ENCODE measurements around the gene FRY.
"Not testable (repeated sequence)": the region's sequence is repeated elsewhere in the genome, so short reads cannot be mapped to it uniquely, and the experiment has no call there.

FRY gene

DNA sequence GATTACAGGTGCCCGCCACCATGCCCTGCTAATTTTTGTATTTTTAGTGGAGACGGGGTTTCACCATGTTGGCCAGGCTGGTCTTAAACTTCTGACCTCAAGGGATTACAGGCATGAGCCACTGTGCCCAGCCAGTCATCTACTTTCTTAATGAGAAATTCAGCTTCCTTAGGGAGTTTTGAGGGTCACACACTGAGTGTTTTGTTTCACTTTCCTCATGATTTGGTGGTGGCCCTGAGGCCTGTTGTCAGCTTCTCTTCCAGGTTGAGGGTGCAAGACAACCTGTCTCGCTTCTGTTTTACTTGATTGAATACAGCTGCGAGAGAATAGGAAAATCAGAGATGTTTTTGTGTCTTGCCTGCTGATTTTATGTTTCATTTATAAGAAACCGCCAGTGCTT is 9.9 kb downstream of the FRY start:
- no peak for DNase-seq

DNA sequence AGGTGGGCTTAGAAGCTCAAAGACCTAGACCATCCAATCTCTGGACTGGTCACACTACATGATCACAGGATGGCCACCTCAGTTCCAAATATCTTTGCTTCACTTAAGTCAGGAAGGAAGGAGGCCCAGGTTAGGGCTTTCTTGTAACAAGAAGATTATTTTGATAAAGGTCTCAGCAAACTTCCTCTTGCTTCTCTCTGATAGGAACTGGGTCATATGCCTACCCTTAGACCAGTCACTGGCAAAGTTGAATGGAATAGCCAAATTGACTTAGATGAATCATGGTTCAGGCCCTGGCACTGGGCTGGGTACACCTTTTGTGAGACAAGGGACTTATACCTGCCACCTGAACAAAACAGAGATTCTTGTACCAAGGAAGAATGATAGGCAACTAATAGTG is 11.0 kb downstream of the FRY start:
- DNase-seq, result peak in 1 of 5 experiments; percentile 35

DNA sequence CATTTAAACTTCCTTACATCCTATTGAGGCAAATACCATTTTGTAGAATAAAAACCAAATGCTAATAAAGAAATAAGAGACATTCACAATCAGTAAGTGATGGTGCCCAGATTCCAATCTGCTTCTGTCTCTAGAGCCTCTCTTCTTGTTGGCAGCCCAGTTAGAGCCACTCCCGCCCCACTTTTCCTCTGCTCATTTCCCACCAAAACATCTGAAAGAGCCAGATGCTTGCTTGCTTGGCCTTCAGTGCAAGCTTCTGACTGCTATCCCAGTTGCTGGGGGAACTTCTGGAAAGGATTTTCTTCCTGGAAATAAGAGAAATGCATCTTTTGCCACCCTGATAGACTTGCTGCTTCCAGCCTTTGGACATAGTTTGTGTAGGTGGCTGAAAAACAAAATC is 12.9 kb downstream of the FRY start:
- no peak for DNase-seq

DNA sequence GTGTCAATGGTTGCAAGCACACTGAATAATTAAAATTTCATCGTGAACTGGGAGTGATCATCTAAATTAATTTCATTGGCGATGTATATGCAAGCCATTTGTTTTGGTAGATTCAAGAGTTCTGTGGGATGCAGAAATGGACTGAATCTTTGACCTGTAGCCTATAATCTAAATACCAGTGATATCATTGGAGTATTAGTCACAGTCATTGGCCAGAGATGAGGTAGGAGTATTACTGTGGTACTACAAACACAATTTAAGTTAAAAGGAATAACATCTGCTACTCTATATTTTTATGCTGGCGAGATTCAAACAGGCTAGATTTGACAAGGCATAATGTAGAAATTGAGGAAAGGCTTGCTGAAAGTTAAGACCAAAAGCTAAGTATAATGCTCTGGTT is 14.0 kb downstream of the FRY start:
- no peak for DNase-seq

DNA sequence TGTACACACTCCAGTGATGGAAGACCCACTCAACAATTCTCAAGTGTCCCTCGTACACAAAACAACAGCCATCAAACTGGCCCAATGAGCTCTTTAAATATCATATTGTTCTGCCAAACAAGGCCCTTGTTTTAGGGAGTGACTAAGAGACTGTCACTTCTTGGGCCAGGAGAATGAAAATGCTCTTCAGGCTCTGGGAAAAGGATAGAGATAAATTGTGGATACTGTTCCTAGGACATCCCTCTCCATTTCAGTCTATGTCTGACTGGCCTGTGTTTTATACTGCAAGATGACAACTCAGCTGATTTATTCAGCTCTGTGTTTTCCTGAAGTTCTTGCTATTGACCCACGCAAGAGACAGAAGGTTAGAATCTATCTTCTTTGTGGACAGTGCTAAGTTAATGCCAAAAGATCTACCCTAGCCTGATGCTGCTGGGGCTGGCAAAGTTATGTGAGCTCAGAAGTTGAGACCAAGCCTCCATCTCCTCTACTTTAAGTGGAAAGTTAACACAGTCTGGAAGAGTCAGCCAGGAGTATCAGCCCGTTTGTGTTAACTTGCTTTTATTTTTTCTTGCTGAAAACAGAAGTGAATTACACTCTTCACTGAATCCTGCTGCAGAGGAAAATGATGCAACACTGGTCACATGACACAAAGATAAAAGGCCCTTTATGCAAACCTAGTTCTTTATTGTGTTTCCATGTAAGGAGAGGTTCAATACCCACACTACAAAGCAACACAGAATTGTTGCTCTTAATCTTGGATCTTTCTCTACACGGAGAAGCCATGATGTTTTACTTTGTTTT is 14.6 kb downstream of the FRY start:
- peak in 1 of 5 experiments; percentile 17 for DNase-seq

DNA sequence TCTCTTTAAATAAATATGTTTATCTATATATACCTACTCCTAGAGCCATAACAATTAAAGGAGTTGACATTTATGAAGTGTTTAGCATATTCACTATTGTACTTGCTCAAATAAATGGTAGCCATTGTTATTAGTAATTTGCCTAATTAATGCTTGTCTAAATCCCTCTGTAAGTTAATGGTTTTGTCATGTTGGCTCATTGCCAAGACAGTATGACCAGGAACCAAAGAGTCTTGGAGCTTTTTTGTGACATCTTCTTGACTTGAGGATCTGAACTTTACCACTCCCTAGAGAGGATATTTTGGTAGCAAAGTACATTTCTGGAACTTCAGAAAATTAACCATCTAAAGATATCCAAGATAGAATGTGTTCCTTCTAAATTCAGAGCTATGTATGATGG is 15.5 kb downstream of the FRY start:
- DNase-seq, result no peak

DNA sequence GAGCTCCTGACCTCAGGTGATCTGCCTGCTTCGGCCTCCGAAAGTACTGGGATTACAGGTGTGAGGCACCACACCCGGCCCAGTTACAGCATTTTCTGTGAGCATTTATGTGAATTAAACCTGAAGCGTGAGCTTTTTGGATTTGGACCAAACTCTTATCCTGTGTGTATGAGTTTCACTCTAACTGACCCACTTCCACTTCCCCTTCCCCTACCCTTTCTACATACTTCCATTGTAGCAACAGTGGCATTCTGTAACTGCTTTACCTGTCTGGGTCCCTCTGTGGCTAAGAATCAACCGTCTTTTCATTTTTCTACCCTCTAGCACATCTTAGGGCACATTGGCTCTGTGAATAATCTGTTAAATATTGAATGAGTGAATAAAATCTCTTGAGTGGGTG is 16.2 kb downstream of the FRY start:
- DNase-seq, result no peak

DNA sequence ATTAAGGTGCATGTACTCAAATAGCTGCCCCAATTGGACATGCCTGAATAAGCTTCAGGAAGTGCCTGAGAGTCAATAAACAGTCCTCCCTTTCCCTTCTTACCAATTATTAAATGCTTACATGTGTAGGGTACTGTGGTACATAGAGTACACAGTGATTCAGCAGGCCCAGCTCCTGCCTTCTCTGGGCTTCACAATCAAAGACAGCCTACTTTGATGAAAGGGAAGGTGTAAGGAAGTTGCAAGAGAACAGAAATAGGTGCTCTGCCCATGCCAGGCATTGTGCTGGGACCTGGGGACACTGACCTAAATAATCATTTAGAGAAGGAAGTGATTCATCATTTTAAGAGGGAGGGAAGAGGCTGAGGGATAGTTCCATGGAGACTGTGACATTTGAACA is 17.2 kb downstream of the FRY start:
- DNase-seq, result no peak

DNA sequence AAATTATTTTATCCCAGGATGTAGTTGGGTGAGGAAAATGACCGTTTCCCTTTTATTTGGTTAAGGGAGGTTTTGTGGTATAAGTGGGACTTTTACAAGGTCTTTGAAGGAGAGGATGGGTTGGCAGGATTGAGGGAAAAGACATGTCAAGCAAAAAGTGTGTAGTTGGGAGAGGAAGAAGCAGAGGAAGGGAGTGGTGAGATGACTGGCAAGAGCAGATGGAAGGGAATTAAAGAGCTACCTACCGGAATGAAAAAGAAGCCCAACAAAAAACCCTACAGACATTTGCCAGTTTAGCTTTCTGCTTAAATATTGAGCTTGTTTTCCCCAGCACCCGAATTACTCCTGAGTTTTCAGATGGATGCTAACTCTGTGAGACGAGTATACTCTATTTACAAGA is 19.6 kb downstream of the FRY start:
- no peak for DNase-seq

DNA sequence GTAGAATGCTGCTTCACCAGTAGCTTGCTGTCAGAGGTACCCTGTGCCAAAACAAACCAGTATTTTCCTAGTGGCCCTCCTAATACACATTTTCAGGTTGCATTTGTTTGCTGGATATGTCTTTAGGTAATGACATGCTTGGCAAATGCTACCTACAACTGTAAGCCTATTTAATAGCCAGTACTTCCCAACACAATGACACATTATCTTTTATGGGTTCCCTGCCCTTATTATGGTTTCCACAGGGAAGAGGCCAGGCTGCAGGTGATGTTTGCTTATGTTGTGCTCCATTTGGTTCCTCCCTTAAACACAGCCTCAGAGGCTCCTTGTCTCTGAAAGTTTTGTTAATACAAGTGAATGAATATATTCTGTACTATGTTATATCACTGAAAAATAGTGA is 24.7 kb downstream of the FRY start:
- DNase-seq, result no peak

DNA sequence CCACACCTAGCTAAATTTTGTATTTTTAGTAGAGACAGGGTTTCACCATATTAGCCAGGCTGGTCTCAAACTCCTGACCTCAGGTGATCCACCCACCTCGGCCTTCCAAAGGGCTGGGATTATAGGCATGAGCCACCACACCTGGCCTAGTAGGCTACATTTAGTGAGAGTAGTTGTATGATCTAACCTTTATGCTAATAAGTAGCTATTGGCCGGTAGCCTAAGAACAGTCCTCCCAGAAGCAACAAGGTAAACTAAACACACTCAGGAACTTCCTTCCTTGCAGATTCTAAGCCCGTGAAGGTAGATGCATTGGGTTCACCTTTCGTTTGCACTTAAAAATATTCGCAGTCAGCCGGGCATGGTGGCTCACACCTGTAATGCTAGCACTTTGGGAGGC is 25.8 kb downstream of the FRY start:
- not testable (repeated sequence) for DNase-seq

DNA sequence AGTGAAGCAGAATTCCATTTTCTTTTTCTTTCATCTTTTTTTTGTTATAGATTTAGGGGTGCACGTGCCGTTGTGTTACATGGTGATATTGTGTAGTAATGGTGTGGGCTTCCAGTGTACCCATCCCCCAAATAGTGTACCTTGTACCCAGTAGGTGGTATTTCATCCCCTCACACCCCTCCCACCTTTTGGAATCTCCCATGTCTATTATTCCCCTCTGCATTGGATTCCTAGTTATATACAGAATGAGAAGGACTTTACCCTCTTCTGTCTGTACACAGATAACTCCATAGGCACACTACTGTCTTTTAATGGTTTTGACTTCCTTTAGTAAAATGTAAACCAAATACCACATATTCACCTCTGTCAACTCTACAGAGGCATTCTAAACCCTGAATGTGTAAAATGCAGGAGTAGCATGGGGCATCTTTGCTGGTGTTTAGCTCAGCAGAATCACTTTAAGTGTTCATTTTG is 28.0 kb downstream of the FRY start:
- no peak for DNase-seq

DNA sequence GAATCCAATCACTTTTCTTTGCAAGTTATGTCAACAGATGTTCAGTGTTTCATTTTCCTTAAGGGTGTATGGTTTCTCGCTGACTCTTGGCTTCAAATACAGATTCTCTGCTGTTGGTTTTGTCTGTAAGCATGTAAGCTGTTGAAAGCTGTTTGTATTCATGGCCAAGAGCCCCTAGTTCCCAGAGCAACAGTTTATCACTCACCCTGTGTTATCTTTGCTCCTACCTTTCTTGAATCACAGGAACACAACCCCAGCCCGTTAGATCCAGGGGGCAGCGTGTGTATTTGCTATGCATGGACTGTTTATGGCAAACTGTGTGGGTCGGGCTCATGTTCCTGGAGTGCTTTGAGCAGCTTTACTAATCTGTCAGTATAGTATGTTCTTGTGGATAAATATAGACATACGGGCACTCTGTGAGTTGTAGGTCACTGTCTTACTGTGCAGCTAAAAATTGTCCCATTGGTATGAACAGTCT is 28.9 kb downstream of the FRY start:
- no peak for DNase-seq

DNA sequence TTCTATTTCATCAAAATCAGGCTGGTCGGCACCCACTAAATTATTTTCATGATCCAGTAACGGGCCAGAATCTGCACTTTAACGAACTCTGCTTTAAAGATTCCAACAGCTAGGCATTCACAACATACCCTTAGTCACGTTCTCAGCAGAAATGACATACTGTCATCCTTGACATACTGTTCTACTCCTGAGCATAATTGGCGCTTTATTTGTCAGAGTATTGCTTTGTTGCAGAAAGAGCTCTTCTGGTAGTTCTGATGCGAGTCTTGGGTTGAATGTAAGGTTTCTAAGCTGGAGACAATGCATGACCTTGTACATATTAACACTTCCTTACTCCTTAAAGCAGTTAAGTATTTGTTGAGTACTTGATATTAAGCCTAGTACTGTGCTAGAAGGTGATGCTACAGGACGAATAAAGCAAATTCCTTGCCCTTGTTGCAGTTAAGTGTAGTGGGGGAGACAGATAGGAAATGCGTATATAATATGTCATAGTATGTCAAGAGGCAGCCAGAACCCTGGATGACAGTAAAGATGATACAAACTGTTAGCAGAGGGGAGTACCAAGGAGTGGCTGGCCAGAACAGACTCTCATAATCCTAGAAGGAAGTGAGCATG is 32.2 kb downstream of the FRY start:
- DNase-seq, result no peak

DNA sequence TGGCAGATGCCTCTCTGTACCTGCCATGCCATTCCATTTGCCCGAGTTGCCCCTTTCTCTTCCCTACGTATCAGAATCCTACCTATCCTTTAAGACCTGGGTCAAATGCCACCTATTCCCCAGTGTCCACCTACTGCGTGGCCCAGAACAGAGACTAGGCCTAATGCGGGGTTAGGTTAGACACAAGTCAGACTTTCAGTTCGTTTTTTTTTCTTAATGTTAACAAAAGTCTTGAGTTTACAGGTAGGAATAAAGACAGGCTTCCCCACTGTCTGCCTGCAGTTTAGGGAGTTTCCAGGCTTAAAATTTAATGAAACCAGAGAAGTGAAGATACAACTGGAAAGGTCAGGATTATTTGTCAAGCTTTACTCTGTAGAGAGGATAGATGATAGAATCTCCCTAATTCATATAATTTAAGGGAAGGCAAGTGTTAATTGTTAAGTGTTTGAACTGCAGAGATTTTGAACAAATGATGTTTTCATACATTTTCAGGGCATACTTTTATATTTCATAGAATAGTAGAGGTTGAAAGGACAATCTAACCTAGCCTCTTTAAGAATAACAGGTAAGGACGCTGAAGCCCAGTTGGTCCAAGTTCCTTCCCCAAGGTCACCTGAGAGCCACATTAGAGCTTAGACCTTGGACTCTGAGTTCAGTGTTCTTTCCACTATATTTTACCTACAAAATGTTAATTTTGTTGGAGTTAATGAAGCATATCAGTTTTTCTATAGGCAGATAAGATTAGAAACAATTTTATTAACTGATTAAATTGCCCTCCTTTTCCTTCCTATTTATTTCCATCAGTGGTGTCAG is 35.8 kb downstream of the FRY start:
- no peak for DNase-seq

DNA sequence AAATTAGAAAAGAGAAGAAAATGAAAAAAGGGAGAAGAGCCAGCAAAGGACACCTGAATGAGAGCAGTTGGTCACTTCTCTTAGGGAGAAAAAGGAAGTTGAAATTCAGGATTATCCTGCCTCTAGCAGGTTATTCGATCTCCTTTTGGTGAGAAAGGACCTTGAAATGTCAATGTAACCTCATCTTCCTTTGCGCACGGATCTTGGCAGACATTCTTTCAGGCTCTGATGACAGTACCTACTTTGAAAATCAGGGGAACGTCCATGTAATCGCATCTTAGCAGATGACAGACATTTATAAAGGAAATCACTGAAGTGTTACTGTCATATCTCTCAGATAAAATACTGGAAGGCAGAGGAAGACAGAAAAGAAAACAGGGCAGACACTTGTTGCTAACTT is 36.7 kb downstream of the FRY start:
- DNase-seq, result no peak

DNA sequence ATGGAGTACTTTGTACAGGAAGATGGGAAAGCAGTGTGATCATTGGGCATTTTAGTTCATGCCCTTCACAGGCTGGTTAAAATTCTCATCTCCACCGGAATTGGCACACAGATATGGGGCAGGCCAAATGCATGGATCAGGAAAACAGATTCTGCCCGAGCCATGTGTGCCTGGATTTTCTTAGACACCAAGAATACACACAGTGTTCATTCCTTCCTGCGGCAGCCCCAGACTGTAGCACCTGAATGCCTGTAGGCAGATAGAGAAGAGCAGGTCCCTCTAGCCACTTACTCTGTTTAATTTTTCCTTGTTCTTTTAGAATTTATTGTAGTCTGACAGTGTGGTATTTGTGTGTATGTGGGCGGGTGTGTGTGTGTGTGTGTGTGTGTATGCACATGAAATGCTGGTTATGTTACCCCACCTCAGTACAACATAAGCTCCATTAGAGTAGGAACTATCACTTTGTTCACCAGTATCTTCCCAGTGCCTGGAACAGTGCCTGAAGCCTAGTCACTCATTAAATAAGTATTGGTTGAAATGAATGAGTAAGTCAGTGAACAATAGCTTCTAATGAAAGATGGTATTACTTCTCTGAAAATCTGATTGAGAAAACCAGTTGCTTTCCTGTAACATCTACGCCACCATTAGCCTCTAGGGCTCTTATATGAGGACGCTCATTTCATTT is 41.7 kb downstream of the FRY start:
- no peak for DNase-seq

DNA sequence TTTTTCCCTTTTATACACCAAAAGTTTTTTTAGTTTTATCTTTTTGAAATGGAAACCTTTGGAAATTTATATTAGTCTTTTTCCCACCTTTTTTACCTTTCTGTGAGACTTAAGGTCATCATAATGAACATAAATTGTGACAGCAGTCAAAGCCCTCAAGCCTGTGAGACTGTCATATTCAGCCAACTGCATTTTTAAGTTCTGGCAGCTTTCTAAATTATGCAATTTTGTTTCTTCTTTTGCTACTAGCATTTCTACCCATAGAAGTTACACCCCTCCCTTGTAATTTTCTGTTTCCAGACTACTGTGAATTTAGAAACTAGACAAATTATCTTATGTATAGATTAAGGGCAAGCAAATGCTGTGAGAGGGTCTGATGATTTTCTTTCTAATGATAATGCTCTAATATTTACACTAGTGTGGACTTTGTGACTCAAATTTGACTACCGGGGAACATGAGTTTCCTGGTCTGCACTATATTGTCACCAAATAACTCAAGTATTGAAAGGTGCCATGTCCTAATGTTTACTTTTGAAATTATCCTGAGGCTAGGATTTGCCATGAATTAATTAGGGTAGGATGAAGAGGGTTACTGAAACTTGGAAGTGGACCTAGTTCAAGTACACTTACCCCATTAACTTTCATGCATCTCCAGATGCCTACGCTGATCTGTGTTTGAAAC is 43.7 kb downstream of the FRY start:
- no peak for DNase-seq

DNA sequence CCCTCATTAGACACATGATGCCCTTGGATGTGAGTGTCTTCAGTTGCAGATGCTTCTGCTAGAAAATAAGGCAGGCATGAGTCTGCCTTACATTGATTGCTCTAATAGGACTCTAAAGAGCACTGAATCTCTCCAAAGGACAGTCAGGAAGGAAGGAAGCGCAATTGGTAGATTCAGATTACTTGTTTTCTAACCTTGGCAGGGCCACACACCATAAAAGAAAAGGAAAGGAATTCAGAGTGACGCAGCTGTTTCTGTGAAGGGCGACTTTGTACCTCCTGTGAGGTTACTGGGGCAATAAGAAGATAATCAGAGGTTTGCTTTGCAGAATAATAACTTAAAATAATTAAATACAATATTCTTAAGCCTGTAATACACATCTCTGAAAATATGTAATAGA is 48.0 kb downstream of the FRY start:
- no peak for DNase-seq

DNA sequence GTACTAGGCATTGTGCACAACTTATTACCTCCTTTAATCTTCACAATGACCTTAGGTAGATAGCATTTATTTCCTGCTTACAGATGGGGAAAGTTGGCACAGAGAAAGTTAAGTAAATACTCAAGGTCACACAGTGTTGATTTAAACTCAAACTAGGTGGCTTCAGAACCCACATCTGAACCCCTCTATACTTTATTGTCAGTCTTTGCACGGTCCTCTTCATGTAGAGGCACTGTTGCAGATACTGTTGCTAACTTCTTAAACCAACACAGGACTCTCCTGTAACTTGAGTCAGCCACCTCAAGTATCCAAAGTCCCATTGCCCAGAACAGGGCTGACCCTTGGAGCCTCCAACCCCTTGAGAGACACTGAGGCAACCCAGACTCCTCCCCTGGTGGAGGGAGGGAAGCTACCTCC is 48.8 kb downstream of the FRY start:
- DNase-seq, result no peak

DNA sequence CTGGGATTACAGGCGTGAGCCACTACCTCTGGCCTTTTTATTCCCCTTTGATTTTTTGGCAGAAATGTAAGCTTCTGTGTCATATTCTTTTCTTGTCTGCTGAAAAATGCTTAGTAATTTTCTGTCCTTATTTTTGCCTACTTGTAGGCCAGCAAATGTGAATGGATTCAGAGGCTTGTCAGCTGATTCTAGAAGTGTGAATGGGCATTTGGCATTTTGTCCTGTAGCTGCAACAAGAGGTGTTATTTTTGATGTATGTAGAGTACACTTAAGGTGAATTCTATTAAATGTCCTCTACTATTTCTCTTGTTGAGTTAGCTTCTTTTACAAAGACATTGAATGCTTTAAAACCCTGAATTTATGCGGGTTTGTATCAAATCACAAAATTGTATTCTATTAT is 50.0 kb downstream of the FRY start:
- no peak for DNase-seq

DNA sequence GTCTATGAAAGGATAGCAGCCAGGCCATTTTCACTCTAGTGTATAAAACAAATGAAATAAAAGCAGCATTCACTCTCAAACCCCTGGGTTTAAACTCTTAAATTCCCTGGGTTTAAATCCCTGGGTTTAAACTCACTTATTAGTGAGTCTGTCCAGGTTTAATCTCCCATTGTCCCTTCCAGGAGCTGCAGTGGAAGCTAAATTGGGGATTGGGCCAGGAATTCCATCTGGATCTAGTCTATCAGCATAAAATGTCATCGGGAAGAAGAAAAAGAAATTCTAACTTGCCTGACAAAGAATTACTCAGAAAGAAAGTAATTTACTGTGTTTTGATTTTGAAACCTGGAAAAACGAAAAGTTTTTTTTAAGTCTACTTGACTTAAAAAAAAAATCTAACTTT is 54.8 kb downstream of the FRY start:
- no peak for DNase-seq
